ENCODE measurements around the gene DERL2.

DNA sequence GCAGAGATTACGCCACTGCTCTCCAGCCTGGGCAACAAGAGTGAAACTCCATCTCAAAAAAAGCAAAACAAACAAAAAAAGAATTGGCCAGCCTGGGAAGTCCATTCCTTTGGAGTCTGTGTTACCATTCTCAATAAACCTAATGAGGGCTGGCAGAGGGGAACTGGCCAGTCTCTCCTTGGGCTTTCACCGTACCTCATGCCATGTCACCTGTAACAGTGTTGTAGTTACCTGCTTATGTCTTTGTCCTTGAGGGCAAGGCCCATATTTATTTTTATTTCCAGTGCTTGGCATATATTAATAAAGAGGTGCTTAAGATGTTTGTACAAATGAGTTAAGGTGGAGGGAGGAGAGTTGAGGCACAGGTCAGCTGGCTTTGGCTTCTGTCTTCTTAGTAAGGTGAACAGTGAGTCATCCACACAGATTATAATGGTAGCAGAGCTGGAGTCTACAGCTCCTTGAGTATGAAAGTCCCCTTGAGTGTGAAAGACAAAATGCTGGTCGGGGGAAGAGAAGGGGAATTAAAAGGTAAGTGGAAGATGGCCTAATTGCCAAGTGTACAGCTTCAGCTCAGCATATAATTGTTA, 55.5 kb downstream of the DERL2 start:
- TF ChIP-seq, protein P1, sequence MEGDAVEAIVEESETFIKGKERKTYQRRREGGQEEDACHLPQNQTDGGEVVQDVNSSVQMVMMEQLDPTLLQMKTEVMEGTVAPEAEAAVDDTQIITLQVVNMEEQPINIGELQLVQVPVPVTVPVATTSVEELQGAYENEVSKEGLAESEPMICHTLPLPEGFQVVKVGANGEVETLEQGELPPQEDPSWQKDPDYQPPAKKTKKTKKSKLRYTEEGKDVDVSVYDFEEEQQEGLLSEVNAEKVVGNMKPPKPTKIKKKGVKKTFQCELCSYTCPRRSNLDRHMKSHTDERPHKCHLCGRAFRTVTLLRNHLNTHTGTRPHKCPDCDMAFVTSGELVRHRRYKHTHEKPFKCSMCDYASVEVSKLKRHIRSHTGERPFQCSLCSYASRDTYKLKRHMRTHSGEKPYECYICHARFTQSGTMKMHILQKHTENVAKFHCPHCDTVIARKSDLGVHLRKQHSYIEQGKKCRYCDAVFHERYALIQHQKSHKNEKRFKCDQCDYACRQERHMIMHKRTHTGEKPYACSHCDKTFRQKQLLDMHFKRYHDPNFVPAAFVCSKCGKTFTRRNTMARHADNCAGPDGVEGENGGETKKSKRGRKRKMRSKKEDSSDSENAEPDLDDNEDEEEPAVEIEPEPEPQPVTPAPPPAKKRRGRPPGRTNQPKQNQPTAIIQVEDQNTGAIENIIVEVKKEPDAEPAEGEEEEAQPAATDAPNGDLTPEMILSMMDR (IDR thresholded peaks at IDR 0.05): no peak
- TF ChIP-seq POLR2AphosphoS5 (IDR thresholded peaks at IDR 0.05) (no peak), POLR2A (IDR thresholded peaks at IDR 0.05) (no peak)
